HepG2 (cell line): ENCODE data around the gene FOSB. TPM values are rescaled to one million over a fixed set of nuclear protein-coding genes. Genes with fewer than 3 reads are reported as not detected.
A peak's percentile ranks its signal among the peaks of the same experiment; 100 is the strongest.

Experiments used
- ARNT ChIP-seq: fragments of 450-650 bp; IDR thresholded peaks from 2 replicates; pipeline ENCODE4 v1.6.1; 2017
- CBFB ChIP-seq: sonication (generic); formaldehyde crosslinking; IDR thresholded peaks from 2 replicates; pipeline ENCODE4 v1.4.0; 2020; ENCODE audit warnings: missing genetic modification reagents
- FOXA1 ChIP-seq, 2 experiments: fragments of 450-650 bp in 1 of 2; sonication (generic) in 1 of 2; formaldehyde crosslinking in 1 of 2; IDR thresholded peaks; 2 replicates each; pipeline versions ENCODE4 v1.4.0 to v1.6.1; 2016 to 2020; ENCODE audit warnings: missing genetic modification reagents in 1 of 2
- FOXJ3 ChIP-seq: sonication (generic); formaldehyde crosslinking; IDR thresholded peaks from 2 replicates; pipeline ENCODE4 v1.4.0; 2020; ENCODE audit warnings: missing genetic modification reagents, mild to moderate bottlenecking, borderline replicate concordance
- HNRNPK ChIP-seq: fragments of 200-400 bp; formaldehyde crosslinking; IDR thresholded peaks from 2 replicates; pipeline ENCODE4 v1.6.1; 2018; ENCODE audit warnings: low read length, low read depth, moderate library complexity, mild to moderate bottlenecking; ENCODE audit not compliant: poor library complexity, severe bottlenecking
- KDM5A ChIP-seq: fragments of 200-600 bp; sonication (generic); IDR thresholded peaks from 2 replicates; pipeline ENCODE4 v1.7.0; 2018; ENCODE audit warnings: antibody characterized with exemption, mild to moderate bottlenecking, low read length, borderline replicate concordance
- MED8 ChIP-seq: sonication (generic); formaldehyde crosslinking; IDR thresholded peaks from 2 replicates; pipeline ENCODE4 v1.8.1; 2023; ENCODE audit warnings: mild to moderate bottlenecking, missing genetic modification reagents; ENCODE audit not compliant: insufficient replicate concordance
- PCBP2 ChIP-seq: fragments of 200-400 bp; formaldehyde crosslinking; optimal IDR thresholded peaks from 2 replicates; pipeline ENCODE3; 2018; ENCODE audit warnings: low read length, low read depth; ENCODE audit not compliant: poor library complexity, severe bottlenecking
- RBM39 ChIP-seq: fragments of 200-400 bp; formaldehyde crosslinking; IDR thresholded peaks from one replicate; pipeline ENCODE4 v1.6.1; 2018; ENCODE audit warnings: antibody characterized with exemption, mild to moderate bottlenecking, low read depth, low read length; ENCODE audit not compliant: poor library complexity, severe bottlenecking
- SNAI1 ChIP-seq: sonication (generic); formaldehyde crosslinking; IDR thresholded peaks from 2 replicates; pipeline ENCODE4 v1.5.0; 2020; ENCODE audit warnings: mild to moderate bottlenecking, missing genetic modification reagents, borderline replicate concordance
- SOX13 ChIP-seq, 3 experiments: fragments of 450-650 bp in 1 of 3; sonication (generic) in 1 of 3; formaldehyde crosslinking in 1 of 3; IDR thresholded peaks in 2 of 3; conservative IDR thresholded peaks in 1 of 3; 2 replicates each; pipeline versions ENCODE4 v1.5.0 to v1.6.1; 2016 to 2020; ENCODE audit warnings: antibody characterized with exemption in 1 of 3, mild to moderate bottlenecking in 1 of 3, missing compliant biosample characterization in 1 of 3, missing genetic modification reagents in 1 of 3, moderate library complexity in 1 of 3
- SYNCRIP ChIP-seq: fragments of 200-400 bp; formaldehyde crosslinking; IDR thresholded peaks from 2 replicates; pipeline ENCODE4 v1.6.1; 2018; ENCODE audit warnings: mild to moderate bottlenecking, low read depth, low read length; ENCODE audit not compliant: insufficient read depth
- TOE1 ChIP-seq: sonication (generic); formaldehyde crosslinking; IDR thresholded peaks from 2 replicates; pipeline ENCODE4 v1.4.0; 2020; ENCODE audit warnings: mild to moderate bottlenecking, missing genetic modification reagents
- ZKSCAN8 ChIP-seq: IDR thresholded peaks from 2 replicates; pipeline ENCODE4 v1.6.1; 2016; ENCODE audit warnings: borderline replicate concordance, missing genetic modification reagents, missing compliant biosample characterization
- ZNF251 ChIP-seq: sonication (generic); formaldehyde crosslinking; IDR thresholded peaks from 2 replicates; pipeline ENCODE4 v1.9.0; 2021; ENCODE audit warnings: mild to moderate bottlenecking, missing genetic modification reagents
- ZNF333 ChIP-seq: sonication (generic); formaldehyde crosslinking; IDR thresholded peaks from 2 replicates; pipeline ENCODE4 v1.4.0; 2020; ENCODE audit warnings: mild to moderate bottlenecking, missing genetic modification reagents, borderline replicate concordance
- ZNF557 ChIP-seq: sonication (generic); formaldehyde crosslinking; IDR thresholded peaks from 2 replicates; pipeline ENCODE4 v1.4.0; 2020; ENCODE audit warnings: missing genetic modification reagents
- ZNF672 ChIP-seq: sonication (generic); formaldehyde crosslinking; IDR thresholded peaks from 2 replicates; pipeline ENCODE4 v1.8.1; 2022; ENCODE audit warnings: missing genetic modification reagents
- polyA plus RNA-seq, 8 experiments: library from polyadenylated mRNA; depleted of rRNA in 3 of 8; stranded (reverse) in 7 of 8; unstranded in 1 of 8; fragments of >200 nt; fragmentation: Illumina TruSeq in 4 of 8; extraction: Trizol in 4 of 8; gene quantifications; 2 replicates each; pipeline versions ENCODE4 v1.2.1 to v1.2.3, GENCODE V29; 2011 to 2016; ENCODE audit warnings: low read depth in 4 of 8, missing spikeins in 1 of 8, mixed read lengths in 1 of 8; ENCODE audit not compliant: insufficient read depth in 1 of 8
- total RNA-seq, 5 experiments: library from RNA; depleted of rRNA; stranded (reverse); fragments of >200 nt; fragmentation: Illumina TruSeq; extraction: Trizol; gene quantifications; 2 replicates each; pipeline ENCODE4 v1.2.3, GENCODE V29; 2016; ENCODE audit warnings: low read depth in 1 of 5
- TF ChIP-seq, protein P1 (sequence below): sonication (generic); formaldehyde crosslinking; IDR thresholded peaks from 2 replicates; pipeline ENCODE4 v1.4.0; 2020; ENCODE audit warnings: mild to moderate bottlenecking, missing genetic modification reagents, borderline replicate concordance
- TF ChIP-seq, protein P2 (sequence below): IDR thresholded peaks from 2 replicates; pipeline ENCODE4 v1.6.1; 2016; ENCODE audit warnings: missing compliant biosample characterization, missing genetic modification reagents, borderline replicate concordance
- TF ChIP-seq, protein P3 (sequence below): sonication (generic); formaldehyde crosslinking; IDR thresholded peaks from 2 replicates; pipeline ENCODE4 v1.9.0; 2021; ENCODE audit warnings: missing genetic modification reagents, mild to moderate bottlenecking, borderline replicate concordance
- TF ChIP-seq, protein P4 (sequence below): IDR thresholded peaks from 2 replicates; pipeline ENCODE4 v1.6.1; 2016; ENCODE audit warnings: mild to moderate bottlenecking

FOSB gene
- total and polyA plus RNA-seq, 2 of the 13 experiments (the other 11 are each of a cell fraction or from before 2014, with no cell fraction given), result 2.8 to 6.0 TPM

DNA sequence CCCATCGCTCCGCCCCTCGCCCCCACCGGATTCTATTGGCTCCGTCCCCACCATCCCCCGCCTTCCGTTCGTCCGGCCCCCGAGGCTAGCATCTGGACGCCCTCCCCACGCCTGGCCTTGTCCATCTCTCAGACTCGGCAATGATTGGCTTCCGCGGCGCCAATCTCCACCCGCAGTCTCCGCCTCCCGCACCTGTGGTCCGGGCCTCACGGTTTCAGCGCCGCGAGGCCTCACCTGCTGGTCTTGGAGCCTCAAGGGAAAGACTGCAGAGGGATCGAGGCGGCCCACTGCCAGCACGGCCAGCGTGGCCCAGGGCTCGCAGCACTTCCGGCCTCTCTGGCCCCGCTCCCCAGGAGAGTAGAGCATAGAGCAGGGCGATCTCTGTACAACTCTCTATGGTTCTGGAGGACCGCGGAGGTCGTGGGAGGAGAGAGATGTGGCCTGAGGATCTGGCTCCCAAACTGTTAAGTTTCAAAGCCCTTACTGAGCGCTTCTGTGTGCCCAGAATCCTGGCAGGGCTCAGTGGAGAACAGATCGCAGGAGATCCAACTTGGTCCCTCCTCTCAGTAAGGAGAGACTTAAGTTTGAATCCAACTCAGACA lies 44.1 kb upstream of the FOSB start, which contains the start of gene ERCC1 (continued):
- TF ChIP-seq SOX13 (IDR thresholded peaks at IDR 0.05) (0 out of 2 replicates have a peak, but pooled peaks have one; percentile 18), SOX13 (CRISPR knock-in tag; conservative IDR thresholded peaks at IDR 0.05 in 1 of 2, IDR thresholded peaks at IDR 0.05 in 1 of 2) (peak in 1 of 2 experiments; percentile 55; a peak in 2 of 4 replicates), FOXJ3 (no peak), ZKSCAN8 (CRISPR knock-in tag) (no peak), ZNF333 (CRISPR knock-in tag) (0 out of 2 replicates have a peak, but pooled peaks have one; percentile 80), PCBP2 (no peak), ZNF251 (no peak), CBFB (peak; percentile 74; the same call in 1 of the 2 replicates), ZNF672 (CRISPR knock-in tag) (no peak), RBM39 (no peak), SYNCRIP (no peak), HNRNPK (no peak), ARNT (no peak), MED8 (CRISPR knock-in tag) (peak; percentile 18), KDM5A (peak; percentile 76; the same call in 1 of the 2 replicates), TOE1 (CRISPR knock-in tag) (peak; percentile 56; the same call in 1 of the 2 replicates), SNAI1 (CRISPR knock-in tag) (no peak; the same call in 1 of the 2 replicates), ZNF557 (CRISPR knock-in tag) (no peak), FOXA1 (IDR thresholded peaks at IDR 0.05) (no peak), FOXA1 (CRISPR knock-in tag; IDR thresholded peaks at IDR 0.05) (no peak; the same call in 1 of the 2 replicates)
- TF ChIP-seq, protein P1, sequence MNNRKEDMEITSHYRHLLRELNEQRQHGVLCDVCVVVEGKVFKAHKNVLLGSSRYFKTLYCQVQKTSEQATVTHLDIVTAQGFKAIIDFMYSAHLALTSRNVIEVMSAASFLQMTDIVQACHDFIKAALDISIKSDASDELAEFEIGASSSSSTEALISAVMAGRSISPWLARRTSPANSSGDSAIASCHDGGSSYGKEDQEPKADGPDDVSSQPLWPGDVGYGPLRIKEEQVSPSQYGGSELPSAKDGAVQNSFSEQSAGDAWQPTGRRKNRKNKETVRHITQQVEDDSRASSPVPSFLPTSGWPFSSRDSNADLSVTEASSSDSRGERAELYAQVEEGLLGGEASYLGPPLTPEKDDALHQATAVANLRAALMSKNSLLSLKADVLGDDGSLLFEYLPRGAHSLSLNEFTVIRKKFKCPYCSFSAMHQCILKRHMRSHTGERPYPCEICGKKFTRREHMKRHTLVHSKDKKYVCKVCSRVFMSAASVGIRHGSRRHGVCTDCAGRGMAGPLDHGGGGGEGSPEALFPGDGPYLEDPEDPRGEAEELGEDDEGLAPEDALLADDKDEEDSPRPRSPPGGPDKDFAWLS, result no peak
- TF ChIP-seq, protein P2, sequence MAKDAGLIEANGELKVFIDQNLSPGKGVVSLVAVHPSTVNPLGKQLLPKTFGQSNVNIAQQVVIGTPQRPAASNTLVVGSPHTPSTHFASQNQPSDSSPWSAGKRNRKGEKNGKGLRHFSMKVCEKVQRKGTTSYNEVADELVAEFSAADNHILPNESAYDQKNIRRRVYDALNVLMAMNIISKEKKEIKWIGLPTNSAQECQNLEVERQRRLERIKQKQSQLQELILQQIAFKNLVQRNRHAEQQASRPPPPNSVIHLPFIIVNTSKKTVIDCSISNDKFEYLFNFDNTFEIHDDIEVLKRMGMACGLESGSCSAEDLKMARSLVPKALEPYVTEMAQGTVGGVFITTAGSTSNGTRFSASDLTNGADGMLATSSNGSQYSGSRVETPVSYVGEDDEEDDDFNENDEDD (CRISPR knock-in tag), result peak; percentile 88
- TF ChIP-seq, protein P3, sequence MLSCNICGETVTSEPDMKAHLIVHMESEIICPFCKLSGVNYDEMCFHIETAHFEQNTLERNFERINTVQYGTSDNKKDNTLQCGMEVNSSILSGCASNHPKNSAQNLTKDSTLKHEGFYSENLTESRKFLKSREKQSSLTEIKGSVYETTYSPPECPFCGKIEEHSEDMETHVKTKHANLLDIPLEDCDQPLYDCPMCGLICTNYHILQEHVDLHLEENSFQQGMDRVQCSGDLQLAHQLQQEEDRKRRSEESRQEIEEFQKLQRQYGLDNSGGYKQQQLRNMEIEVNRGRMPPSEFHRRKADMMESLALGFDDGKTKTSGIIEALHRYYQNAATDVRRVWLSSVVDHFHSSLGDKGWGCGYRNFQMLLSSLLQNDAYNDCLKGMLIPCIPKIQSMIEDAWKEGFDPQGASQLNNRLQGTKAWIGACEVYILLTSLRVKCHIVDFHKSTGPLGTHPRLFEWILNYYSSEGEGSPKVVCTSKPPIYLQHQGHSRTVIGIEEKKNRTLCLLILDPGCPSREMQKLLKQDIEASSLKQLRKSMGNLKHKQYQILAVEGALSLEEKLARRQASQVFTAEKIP (CRISPR knock-in tag), result no peak
- TF ChIP-seq, protein P4, sequence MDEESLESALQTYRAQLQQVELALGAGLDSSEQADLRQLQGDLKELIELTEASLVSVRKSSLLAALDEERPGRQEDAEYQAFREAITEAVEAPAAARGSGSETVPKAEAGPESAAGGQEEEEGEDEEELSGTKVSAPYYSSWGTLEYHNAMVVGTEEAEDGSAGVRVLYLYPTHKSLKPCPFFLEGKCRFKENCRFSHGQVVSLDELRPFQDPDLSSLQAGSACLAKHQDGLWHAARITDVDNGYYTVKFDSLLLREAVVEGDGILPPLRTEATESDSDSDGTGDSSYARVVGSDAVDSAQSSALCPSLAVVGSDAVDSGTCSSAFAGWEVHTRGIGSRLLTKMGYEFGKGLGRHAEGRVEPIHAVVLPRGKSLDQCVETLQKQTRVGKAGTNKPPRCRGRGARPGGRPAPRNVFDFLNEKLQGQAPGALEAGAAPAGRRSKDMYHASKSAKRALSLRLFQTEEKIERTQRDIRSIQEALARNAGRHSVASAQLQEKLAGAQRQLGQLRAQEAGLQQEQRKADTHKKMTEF (CRISPR knock-in tag), result peak; percentile 89
